Stimulated activated naive CD8-positive, alpha-beta T cell treated with anti-CD3 and anti-CD28 coated beads, Interleukin-15, Interleukin-2, amounts not matched to agents 100 ng/mL and 50 ng/mL, for 24 hours (primary cell): ENCODE measurements around the gene TSPO2.

Source experiments
- H3K27ac Mint-ChIP-seq: one replicate; pipeline ENCODE4 v1.8.0; 2021; ENCODE audit warnings: mild to moderate bottlenecking, mixed read lengths
- H3K27me3 Mint-ChIP-seq: one replicate; pipeline ENCODE4 v1.8.0; 2021; ENCODE audit warnings: mixed read lengths
- H3K36me3 Mint-ChIP-seq: one replicate; pipeline ENCODE4 v1.8.0; 2021; ENCODE audit warnings: low read depth, mixed read lengths
- H3K4me1 Mint-ChIP-seq: one replicate; pipeline ENCODE4 v1.8.0; 2021; ENCODE audit warnings: low read depth, mixed read lengths
- H3K4me3 Mint-ChIP-seq: one replicate; pipeline ENCODE4 v1.8.0; 2021; ENCODE audit warnings: mild to moderate bottlenecking, mixed read lengths
- H3K9me3 Mint-ChIP-seq: one replicate; pipeline ENCODE4 v1.8.0; 2021; ENCODE audit warnings: mixed read lengths

Gene TSPO2

GRCh38 chr6:41037107-41037900, 5.0 kb upstream of the TSPO2 start:
- H3K9me3 Mint-ChIP-seq: no peaks in the 10 kb centered on the region
- H3K4me1 Mint-ChIP-seq: peaks cover 3% of the 10 kb centered on the region
- H3K4me3 Mint-ChIP-seq: no peak overlapping the region
- H3K27ac Mint-ChIP-seq: no peak overlapping the region
- peaks cover 4% of the 10 kb centered on the region for H3K36me3 Mint-ChIP-seq
- H3K27me3 Mint-ChIP-seq: no peaks in the 10 kb centered on the region

- Mint-ChIP-seq H3K4me1 (peaks cover 3% of the 10 kb centered on the region), H3K36me3 (peaks cover 4% of the 10 kb centered on the region), H3K27ac (no peak overlapping the region), H3K4me3 (no peak overlapping the region), H3K27me3 (no peaks in the 10 kb centered on the region), H3K9me3 (no peaks in the 10 kb centered on the region)
Measured at GRCh38 chr6:41038205-41038604, 4.1 kb upstream of the TSPO2 start.

GRCh38 chr6:41039060-41039998, 2.9 kb upstream of the TSPO2 start, which contains the start of gene UNC5CL:
UNC5CL (minus strand) TSS chr6:41039221; CDS start chr6:41035074, 4,147 bp downstream.
- Mint-ChIP-seq H3K27ac (no peak within 1 kb of the TSS), H3K4me3 (no peak within 1 kb of the TSS), H3K9me3 (no peaks in the 10 kb centered on the region), H3K4me1 (peaks cover 3% of the 10 kb centered on the region), H3K27me3 (no peaks in the 10 kb centered on the region), H3K36me3 (peaks cover 4% of the 10 kb centered on the region)

GRCh38 chr6:41040101-41040939, 1.9 kb upstream of the TSPO2 start:
- peaks cover 3% of the 10 kb centered on the region for H3K4me1 Mint-ChIP-seq
- no peak overlapping the region for H3K27ac Mint-ChIP-seq
- H3K9me3 Mint-ChIP-seq: no peaks in the 10 kb centered on the region

GRCh38 chr6:41040940-41041536, 1.2 kb upstream of the TSPO2 start:
- Mint-ChIP-seq H3K4me3 (no peak overlapping the region), H3K27ac (no peak overlapping the region), H3K9me3 (no peaks in the 10 kb centered on the region), H3K4me1 (peaks cover 3% of the 10 kb centered on the region), H3K27me3 (no peaks in the 10 kb centered on the region), H3K36me3 (peaks cover 4% of the 10 kb centered on the region)

More at GRCh38 chr6:41040101-41040939, 1.9 kb upstream of the TSPO2 start:
- Mint-ChIP-seq H3K27me3 (no peaks in the 10 kb centered on the region), H3K36me3 (peaks cover 4% of the 10 kb centered on the region), H3K4me3 (no peak overlapping the region)

- peaks cover 3% of the 10 kb centered on the region for H3K4me1 Mint-ChIP-seq
Measured at GRCh38 chr6:41043151-41043550, 884 bp downstream of the TSPO2 start.

GRCh38 chr6:41045664-41046063, 3.4 kb downstream of the TSPO2 start:
- Mint-ChIP-seq H3K36me3 (peaks cover 4% of the 10 kb centered on the region), H3K4me3 (no peak overlapping the region), H3K4me1 (peaks cover 3% of the 10 kb centered on the region), H3K27ac (no peak overlapping the region), H3K27me3 (no peaks in the 10 kb centered on the region), H3K9me3 (no peaks in the 10 kb centered on the region)

More at GRCh38 chr6:41043151-41043550, 884 bp downstream of the TSPO2 start:
- peaks cover 4% of the 10 kb centered on the region for H3K36me3 Mint-ChIP-seq
- H3K27ac Mint-ChIP-seq: no peak overlapping the region
- no peaks in the 10 kb centered on the region for H3K9me3 Mint-ChIP-seq
- no peaks in the 10 kb centered on the region for H3K27me3 Mint-ChIP-seq
- H3K4me3 Mint-ChIP-seq: no peak overlapping the region

- H3K27ac Mint-ChIP-seq: no peak overlapping the region
- peaks cover 4% of the 10 kb centered on the region for H3K36me3 Mint-ChIP-seq
- H3K4me3 Mint-ChIP-seq: no peak overlapping the region
- no peaks in the 10 kb centered on the region for H3K9me3 Mint-ChIP-seq
- H3K4me1 Mint-ChIP-seq: no peaks in the 10 kb centered on the region
- no peaks in the 10 kb centered on the region for H3K27me3 Mint-ChIP-seq
Measured at GRCh38 chr6:41046084-41046483, 3.8 kb downstream of the TSPO2 start.

GRCh38 chr6:41047306-41047705, 5.0 kb downstream of the TSPO2 start:
- Mint-ChIP-seq H3K4me1 (peaks cover 10% of the 10 kb centered on the region), H3K27me3 (no peaks in the 10 kb centered on the region), H3K9me3 (no peaks in the 10 kb centered on the region), H3K4me3 (no peak overlapping the region), H3K36me3 (peaks cover 10% of the 10 kb centered on the region), H3K27ac (no peak overlapping the region)

- no peak overlapping the region for H3K4me3 Mint-ChIP-seq
- no peaks in the 10 kb centered on the region for H3K9me3 Mint-ChIP-seq
- no peaks in the 10 kb centered on the region for H3K27me3 Mint-ChIP-seq
- no peak overlapping the region for H3K27ac Mint-ChIP-seq
- H3K36me3 Mint-ChIP-seq: peaks cover 10% of the 10 kb centered on the region
- H3K4me1 Mint-ChIP-seq: peaks cover 16% of the 10 kb centered on the region
Measured at GRCh38 chr6:41047745-41048732, 5.8 kb downstream of the TSPO2 start.

GRCh38 chr6:41049521-41049920, 7.3 kb downstream of the TSPO2 start:
- H3K4me3 Mint-ChIP-seq: no peak overlapping the region
- no peak overlapping the region for H3K27ac Mint-ChIP-seq
- peaks cover 10% of the 10 kb centered on the region for H3K36me3 Mint-ChIP-seq
- no peaks in the 10 kb centered on the region for H3K9me3 Mint-ChIP-seq
- peaks cover 16% of the 10 kb centered on the region for H3K4me1 Mint-ChIP-seq
- H3K27me3 Mint-ChIP-seq: no peaks in the 10 kb centered on the region

- Mint-ChIP-seq H3K4me1 (peaks cover 16% of the 10 kb centered on the region), H3K27ac (no peak overlapping the region), H3K27me3 (no peaks in the 10 kb centered on the region), H3K9me3 (no peaks in the 10 kb centered on the region), H3K4me3 (no peak overlapping the region), H3K36me3 (peaks cover 10% of the 10 kb centered on the region)
Measured at GRCh38 chr6:41049955-41050354, 7.7 kb downstream of the TSPO2 start.

GRCh38 chr6:41050536-41050935, 8.3 kb downstream of the TSPO2 start:
- peaks cover 11% of the 10 kb centered on the region for H3K36me3 Mint-ChIP-seq
- no peaks in the 10 kb centered on the region for H3K9me3 Mint-ChIP-seq
- H3K4me1 Mint-ChIP-seq: peaks cover 16% of the 10 kb centered on the region
- no peak overlapping the region for H3K27ac Mint-ChIP-seq
- no peaks in the 10 kb centered on the region for H3K27me3 Mint-ChIP-seq
- H3K4me3 Mint-ChIP-seq: no peak overlapping the region
